Astrocyte (in vitro differentiated cells and primary cell): ENCODE results near the gene CD84.

ENCODE experiments used
- EZH2 ChIP-seq: IDR thresholded peaks from 2 replicates; pipeline ENCODE4 v1.6.1; 2012; ENCODE audit warnings: mild to moderate bottlenecking, low read length, inconsistent platforms; ENCODE audit not compliant: insufficient read depth
- TF ChIP-seq, protein P1 (sequence below): IDR thresholded peaks from 2 replicates; pipeline ENCODE4 v1.5.1; 2011; ENCODE audit warnings: low read depth, mild to moderate bottlenecking, inconsistent platforms, low read length, moderate library complexity; ENCODE audit not compliant: insufficient read depth

DNA sequence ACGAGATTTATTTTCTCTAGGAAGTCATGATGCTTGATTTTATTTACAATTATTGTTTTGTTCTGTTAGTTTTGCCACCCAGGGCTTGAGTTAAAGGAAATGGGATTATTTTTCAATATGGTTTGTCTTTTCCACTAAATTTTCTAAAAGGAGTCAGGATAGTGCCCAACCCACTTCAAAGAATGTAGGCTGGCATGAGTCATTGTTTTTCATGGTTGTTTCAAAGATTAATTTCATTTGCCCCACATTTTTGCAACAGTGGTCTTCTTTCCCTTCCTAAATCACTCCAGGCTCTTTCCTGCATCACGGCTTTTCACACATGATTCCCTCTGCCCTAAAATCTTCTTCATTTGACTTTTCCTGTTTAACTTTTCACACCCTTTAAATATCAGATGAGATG lies 58.7 kb downstream of the CD84 start:
- TF ChIP-seq, protein P1, sequence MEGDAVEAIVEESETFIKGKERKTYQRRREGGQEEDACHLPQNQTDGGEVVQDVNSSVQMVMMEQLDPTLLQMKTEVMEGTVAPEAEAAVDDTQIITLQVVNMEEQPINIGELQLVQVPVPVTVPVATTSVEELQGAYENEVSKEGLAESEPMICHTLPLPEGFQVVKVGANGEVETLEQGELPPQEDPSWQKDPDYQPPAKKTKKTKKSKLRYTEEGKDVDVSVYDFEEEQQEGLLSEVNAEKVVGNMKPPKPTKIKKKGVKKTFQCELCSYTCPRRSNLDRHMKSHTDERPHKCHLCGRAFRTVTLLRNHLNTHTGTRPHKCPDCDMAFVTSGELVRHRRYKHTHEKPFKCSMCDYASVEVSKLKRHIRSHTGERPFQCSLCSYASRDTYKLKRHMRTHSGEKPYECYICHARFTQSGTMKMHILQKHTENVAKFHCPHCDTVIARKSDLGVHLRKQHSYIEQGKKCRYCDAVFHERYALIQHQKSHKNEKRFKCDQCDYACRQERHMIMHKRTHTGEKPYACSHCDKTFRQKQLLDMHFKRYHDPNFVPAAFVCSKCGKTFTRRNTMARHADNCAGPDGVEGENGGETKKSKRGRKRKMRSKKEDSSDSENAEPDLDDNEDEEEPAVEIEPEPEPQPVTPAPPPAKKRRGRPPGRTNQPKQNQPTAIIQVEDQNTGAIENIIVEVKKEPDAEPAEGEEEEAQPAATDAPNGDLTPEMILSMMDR: no peak
- no peak for TF ChIP-seq EZH2
